ENCODE data around the gene KANK2.
"Not testable (repeated sequence)": the region's sequence is repeated elsewhere in the genome, so short reads cannot be mapped to it uniquely, and the experiment has no call there.

Gene KANK2

GRCh38 chr19:11140023-11140538 is 57.3 kb downstream of the KANK2 start:
- not testable (repeated sequence) for DNase-seq (ENCODE audit: low read depth in 2 of 2)

DNA sequence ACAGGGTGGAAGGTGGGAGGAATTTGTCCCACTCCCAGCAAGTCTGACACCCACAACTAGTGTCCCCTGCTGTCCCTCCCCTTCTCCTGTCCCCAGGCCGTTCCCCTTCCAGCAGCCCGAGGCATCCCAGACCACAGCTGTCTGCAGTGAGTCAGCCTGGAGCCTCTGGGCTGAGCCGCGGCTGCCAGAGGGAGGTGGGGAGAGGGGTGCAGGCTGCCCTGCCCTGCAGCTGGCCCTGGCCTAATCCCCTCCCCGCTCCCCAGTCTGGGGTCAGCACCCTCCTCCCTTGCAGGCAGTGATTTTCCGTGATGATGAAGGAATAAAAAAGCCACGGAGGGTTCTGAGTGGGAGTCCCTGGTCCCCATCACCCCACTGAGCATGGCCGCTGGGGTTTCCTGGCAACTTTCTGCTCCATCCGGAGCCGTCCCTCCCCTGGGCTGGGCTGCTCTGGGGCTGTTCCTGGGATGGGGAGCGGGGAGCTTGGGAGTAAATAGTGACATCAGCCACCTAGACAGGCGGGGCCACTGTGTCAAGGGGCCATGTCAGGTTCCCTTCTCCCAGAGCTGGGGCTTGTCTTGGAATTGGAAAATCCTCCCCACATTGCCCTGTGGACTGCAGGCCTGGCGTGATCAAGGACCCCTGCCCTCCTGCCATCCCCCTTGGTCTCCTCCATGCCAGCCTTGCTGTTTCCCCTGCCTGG is 58.6 kb downstream of the KANK2 start:
- DNase-seq (ENCODE audit: low read depth in 2 of 2), result no peak

DNA sequence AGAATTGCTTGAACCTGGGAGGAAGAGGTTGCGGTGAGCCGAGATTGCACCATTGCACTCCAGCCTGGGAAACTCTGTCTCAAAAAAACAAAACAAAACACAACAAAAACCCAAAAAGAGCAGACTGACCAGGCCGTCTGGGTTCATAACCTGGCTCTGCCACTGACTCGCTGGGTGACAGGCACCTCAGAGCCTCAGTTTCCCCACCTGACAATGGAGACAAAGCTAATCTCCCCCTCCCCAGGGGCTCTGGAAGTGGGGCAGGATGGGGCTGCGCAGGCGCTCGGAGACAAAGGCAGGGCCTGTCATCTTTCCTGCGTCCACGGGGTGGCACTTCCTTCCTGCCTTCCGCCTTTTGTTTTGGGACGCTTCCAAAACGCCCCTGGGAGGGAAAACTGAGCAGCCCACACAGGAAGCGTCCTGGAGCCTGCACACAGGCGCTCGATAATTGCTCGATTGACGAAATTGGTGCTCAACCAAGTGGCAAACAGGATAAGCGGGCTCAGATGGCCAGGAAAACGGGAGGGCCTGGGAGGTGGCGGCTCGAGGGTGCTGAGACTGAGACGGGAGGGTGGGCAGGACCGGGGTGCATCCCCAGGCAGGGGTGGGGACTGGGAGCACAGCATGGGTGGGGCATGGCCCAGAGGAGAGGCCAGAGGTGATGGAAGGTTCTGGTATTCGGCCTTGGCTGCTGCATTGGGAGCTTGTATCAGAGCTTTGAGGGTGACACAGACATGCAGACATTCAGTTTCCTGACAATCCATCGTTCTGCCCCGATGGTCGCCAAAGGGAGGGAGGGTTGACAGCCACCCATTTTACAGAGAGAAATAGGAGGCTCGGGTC is 59.6 kb downstream of the KANK2 start:
- peak in 1 of 2 donors; percentile 12 for DNase-seq (ENCODE audit: low read depth in 2 of 2)

DNA sequence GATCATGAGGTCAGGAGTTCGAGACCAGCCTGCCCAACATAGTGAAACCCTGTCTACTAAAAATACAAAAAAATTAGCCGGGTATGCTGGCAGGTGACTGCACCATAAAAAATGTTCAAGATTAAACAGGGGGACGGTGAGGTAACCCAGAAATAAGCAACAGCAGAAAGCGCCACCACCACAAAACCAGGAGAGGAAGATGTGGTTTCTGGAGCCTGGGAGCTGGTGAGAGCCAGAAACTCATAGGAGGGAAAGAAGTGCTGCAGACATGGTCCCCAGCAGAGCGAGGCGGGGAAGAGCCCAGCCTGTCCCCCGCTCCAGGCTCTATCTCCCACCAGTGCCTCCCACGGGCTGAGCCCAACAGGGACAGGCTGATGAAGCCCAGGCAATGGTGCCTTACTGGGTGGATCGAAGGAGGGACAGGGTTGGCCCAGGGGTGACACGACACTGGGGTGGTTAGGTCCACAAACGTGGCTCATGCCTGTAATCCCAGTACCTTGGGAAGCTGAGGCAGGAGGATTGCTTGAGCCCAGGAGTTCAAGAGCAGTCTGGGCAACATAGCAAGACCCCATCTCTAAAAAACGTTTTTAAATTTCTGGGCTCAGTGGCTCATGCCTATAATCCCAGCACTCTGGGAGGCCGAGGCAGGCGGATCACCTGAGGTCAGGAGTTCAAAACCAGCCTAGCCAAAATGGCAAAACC is 60.8 kb downstream of the KANK2 start:
- DNase-seq (ENCODE audit: low read depth in 2 of 2), result no peak

GRCh38 chr19:11131471-11131870 is 65.9 kb downstream of the KANK2 start:
- no peak for DNase-seq (ENCODE audit: low read depth in 2 of 2)

DNA sequence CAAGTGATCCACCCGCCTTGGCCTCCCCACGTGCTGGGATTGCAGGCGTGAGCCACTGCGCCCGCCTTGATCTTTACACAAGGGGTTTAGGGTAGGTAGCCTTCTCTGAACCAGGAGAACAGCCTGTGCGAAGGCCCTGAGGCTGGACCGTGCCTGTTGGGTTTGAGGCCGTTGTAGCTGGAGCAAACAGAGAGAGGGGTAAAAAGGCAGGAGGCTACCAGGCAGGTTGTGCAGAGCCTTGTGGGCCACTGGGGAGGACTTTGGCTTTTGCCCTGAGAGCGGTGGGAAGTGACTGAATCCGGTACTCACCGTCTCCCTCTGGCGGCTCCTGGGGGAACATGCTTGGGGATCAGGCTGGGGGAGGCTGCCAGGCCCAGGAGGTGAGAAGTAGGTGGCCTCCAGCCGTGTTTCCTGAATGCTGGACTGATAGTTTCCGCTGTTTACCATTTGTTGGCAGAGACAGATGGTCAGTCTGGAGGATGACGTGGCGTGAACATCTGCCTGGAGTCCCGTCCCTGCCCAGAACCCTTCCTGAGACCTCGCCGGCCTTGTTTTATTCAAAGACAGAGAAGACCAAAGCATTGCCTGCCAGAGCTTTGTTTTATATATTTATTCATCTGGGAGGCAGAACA is 66.4 kb downstream of the KANK2 start:
- DNase-seq (ENCODE audit: low read depth in 2 of 2), result peak; percentile 46 to 48

DNA sequence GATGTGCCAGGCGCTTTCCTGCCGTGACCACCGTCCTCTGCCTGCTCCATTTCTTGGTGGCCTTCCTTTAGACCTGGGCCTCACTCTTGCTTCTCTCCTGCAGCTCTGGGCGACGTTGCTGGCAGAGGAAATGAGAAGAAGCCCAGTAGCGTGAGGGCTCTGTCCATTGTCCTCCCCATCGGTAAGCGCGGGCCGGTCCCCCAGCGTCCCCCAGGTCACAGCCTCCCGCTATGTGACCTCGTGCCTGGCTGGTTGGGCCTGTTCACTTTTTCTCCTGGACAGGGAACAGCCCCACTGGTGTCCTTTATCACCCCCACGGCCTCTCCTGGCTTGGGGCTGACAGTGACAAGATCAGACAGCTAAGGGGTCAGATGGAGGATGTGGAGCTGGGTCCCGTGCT is 69.4 kb downstream of the KANK2 start:
- no peak for DNase-seq (ENCODE audit: low read depth in 2 of 2)

DNA sequence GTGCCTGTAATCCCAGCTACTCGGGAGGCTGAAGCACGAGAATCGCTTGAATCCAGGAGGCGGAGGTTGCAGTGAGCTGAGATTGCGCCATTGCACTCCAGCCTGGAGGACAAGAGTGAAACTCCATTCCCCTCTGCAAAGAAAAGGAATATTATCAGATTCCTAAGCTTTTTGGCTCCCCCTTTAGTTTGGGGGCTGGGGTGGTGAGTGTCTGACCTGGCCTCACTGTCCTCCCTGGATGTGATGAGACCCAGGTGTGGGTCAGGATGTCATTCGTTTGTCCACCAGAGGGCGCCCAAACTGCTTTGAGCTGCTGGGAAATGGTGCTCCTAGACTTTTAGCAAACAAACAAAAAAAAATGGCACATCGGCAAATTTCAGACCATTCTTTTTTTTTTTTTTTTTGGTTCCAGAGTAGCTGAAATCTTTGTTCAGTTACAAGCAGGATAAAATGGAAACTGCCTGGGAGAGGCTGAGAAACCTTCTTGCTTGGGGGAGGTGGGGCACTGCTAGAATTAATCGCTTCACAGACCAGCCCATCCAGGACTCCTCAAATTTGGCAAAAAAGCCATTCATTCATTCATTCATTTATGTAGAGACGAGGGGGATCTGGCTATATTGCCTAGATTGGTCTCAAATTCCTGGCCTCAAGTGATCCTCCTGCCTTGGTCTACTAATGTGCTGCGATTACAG is 71.2 kb downstream of the KANK2 start:
- DNase-seq (ENCODE audit: low read depth in 2 of 2), result peak; percentile 53 to 72

- DNase-seq (ENCODE audit: low read depth in 2 of 2), result not testable (repeated sequence)
Measured at GRCh38 chr19:11124157-11124556, 73.2 kb downstream of the KANK2 start.

- no peak for DNase-seq (ENCODE audit: low read depth in 2 of 2)
Measured at GRCh38 chr19:11123114-11123513, 74.2 kb downstream of the KANK2 start.

GRCh38 chr19:11121963-11122362 is 75.4 kb downstream of the KANK2 start:
- not testable (repeated sequence) for DNase-seq (ENCODE audit: low read depth in 2 of 2)

DNA sequence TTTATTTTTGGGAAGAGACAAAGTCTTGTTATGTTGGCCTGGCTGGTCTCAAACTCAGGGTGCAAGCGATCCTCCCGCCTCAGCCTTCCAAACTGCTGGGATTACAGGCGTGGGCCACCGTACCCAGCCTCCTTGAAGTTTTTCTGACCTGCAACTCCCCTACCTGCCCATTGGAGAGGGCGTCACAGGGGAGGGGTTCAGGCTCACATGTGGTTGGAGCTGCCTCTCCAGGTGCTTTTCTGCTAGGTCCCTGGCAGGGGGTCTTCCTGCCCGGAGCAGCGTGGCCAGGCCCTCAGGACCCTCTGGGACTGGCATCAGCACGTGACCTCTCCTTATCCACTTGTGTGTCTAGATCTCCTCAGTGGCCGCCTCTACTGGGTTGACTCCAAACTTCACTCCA is 80.8 kb downstream of the KANK2 start:
- DNase-seq (ENCODE audit: low read depth in 2 of 2), result no peak

GRCh38 chr19:11115895-11116446 is 81.4 kb downstream of the KANK2 start:
- DNase-seq (ENCODE audit: low read depth in 2 of 2), result no peak

- DNase-seq (ENCODE audit: low read depth in 2 of 2), result no peak
Measured at GRCh38 chr19:11115042-11115441, 82.3 kb downstream of the KANK2 start.

Data from stimulated activated CD8-positive, alpha-beta memory T cell treated with anti-CD3 and anti-CD28 coated beads, Interleukin-7, amount 100 ng/mL, for 1 hour (primary cell).